Measurements from ENCODE around the gene FOXO4.

The FOXO4 gene

GRCh38 chrX:71147496-71148277 is 52.0 kb downstream of the FOXO4 start:
- no peaks in the 10 kb centered on the region for H3K27me3 ChIP-seq (replicated peaks; ENCODE audit: control insufficient read depth, insufficient read depth, low read length)
- no peak overlapping the region for H3K4me3 ChIP-seq (replicated peaks; ENCODE audit: low read depth, low read length)
- H3K36me3 ChIP-seq (ENCODE audit: control insufficient read depth, insufficient read depth, low read length) = no peaks in the 10 kb centered on the region; the same call in 1 of the 2 replicates
- no peak for DNase-seq (ENCODE audit: extremely low read depth, insufficient read length)
- no peak for TF ChIP-seq CTCF (IDR thresholded peaks at IDR 0.05; ENCODE audit: insufficient read depth, low read length, poor library complexity, severe bottlenecking)

GRCh38 chrX:71148278-71148663 is 52.6 kb downstream of the FOXO4 start:
- TF ChIP-seq CTCF (IDR thresholded peaks at IDR 0.05; ENCODE audit: insufficient read depth, low read length, poor library complexity, severe bottlenecking) = no peak
- Histone ChIP-seq H3K36me3 (ENCODE audit: control insufficient read depth, insufficient read depth, low read length) (no peaks in the 10 kb centered on the region; the same call in 1 of the 2 replicates), H3K4me3 (replicated peaks; ENCODE audit: low read depth, low read length) (no peak overlapping the region), H3K27me3 (replicated peaks; ENCODE audit: control insufficient read depth, insufficient read depth, low read length) (no peaks in the 10 kb centered on the region)
- DNase-seq (ENCODE audit: extremely low read depth, insufficient read length) = no peak

- DNase-seq (ENCODE audit: extremely low read depth, insufficient read length) = no peak
- no peak for TF ChIP-seq CTCF (IDR thresholded peaks at IDR 0.05; ENCODE audit: insufficient read depth, low read length, poor library complexity, severe bottlenecking)
- Histone ChIP-seq H3K4me3 (replicated peaks; ENCODE audit: low read depth, low read length) (no peak overlapping the region), H3K27me3 (replicated peaks; ENCODE audit: control insufficient read depth, insufficient read depth, low read length) (no peaks in the 10 kb centered on the region), H3K36me3 (ENCODE audit: control insufficient read depth, insufficient read depth, low read length) (no peaks in the 10 kb centered on the region; the same call in none of the 2 replicates)
Observed at GRCh38 chrX:71151366-71151765, 55.7 kb downstream of the FOXO4 start.

Data from GM06990 (cell line).